ENCODE results near the gene EPHB4. TPM values are rescaled to one million over a fixed set of nuclear protein-coding genes. Genes with fewer than 3 reads are reported as not detected.
"Not testable (repeated sequence)": the region's sequence is repeated elsewhere in the genome, so short reads cannot be mapped to it uniquely, and the experiment has no call there.

EPHB4 gene
- total RNA-seq, 2 experiments from 2014 or later: 2.9 to 3.5 TPM

DNA sequence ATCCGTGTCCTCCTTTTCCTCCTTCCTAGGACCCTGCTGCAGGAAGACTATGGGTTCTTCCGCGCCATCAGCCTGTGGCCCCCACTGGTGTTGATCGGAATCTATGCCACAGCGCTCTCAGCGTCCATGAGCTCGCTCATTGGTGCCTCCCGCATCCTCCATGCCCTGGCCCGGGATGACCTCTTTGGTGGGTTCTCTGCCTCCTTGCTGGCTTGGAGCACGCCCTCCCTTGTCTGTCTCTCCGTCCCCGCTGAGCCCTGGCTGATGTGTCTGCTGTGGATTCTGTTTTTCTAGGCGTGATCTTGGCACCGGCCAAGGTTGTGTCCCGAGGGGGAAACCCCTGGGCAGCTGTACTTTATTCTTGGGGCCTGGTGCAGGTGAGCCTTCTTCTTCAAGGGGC, 32.5 kb upstream of the EPHB4 start:
- ChIA-PET CTCF (no interaction called here), POLR2A (no interaction called here)

DNA sequence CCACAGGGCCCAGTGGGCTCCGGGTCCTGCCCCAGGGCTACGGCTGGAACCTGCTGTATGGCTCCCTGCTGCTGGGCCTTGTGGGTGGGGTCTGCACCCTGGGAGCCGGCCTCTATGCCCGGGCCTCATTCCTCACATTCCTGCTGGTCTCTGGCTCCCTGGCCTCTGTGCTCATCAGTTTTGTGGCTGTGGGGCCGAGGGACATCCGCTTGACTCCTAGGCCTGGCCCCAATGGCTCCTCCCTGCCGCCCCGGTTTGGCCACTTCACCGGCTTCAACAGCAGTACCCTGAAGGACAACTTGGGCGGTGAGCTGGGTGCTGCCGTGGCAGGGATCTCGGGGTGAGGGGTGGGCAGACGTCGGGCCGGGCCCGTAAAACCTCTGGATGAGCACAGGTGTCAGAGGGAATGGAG, 29.6 kb upstream of the EPHB4 start:
- ChIA-PET POLR2A (no interaction called here), CTCF (interaction anchor here (1.5 kb wide), 1 partner anchor 18 kb away, joined by 3 read pairs; the partner anchor contains the start of gene SRRT)

GRCh38 chr7:100855515-100855914, 28.2 kb upstream of the EPHB4 start:
- ChIA-PET CTCF (no interaction called here), POLR2A (no interaction called here)

GRCh38 chr7:100854899-100855298, 27.6 kb upstream of the EPHB4 start:
- POLR2A ChIA-PET: not testable (repeated sequence)
- CTCF ChIA-PET: interaction anchor here (1.5 kb wide), 1 partner anchor 12 kb away, joined by 3 read pairs; the partner anchor contains the start of gene TRIP6

DNA sequence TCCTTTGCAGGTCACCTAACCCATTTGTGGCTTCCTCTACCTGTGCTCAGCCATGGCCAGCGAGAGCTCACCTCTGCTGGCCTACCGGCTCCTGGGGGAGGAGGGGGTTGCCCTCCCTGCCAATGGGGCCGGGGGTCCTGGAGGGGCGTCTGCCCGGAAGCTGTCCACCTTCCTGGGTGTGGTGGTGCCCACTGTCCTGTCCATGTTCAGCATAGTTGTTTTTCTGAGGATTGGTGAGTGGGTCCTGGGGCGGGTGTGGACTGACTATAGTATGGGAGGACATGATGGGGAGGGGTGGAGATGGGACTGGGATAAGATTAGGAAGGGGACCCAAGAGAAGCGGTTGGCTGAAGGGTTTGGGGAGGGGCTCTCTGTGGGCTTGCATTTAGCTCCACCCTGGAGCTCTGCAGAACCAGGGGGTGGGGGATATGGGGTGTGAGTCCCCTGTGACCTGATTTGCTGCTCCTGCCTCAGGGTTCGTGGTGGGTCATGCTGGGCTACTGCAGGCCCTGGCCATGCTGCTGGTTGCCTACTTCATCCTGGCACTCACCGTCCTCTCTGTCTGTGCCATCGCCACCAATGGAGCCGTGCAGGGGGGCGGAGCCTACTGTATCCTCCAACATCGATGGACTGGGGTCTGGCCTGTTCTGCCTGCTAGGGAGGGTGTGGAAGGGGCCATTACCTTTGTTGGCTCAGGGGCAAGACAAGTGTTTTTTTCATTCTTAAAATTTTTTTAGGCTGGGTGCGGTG, 27.0 kb upstream of the EPHB4 start:
- CTCF ChIA-PET: interaction anchor here (0.6 to 1.5 kb wide), 4 partner anchors 13 to 1984 kb away, joined by 3 read pairs; partner anchors contain the start of gene TRIP6
- POLR2A ChIA-PET: interaction anchor here (2.7 kb wide), 1 partner anchor 21 kb away, joined by 17 read pairs; the partner anchor contains the start of gene SRRT

DNA sequence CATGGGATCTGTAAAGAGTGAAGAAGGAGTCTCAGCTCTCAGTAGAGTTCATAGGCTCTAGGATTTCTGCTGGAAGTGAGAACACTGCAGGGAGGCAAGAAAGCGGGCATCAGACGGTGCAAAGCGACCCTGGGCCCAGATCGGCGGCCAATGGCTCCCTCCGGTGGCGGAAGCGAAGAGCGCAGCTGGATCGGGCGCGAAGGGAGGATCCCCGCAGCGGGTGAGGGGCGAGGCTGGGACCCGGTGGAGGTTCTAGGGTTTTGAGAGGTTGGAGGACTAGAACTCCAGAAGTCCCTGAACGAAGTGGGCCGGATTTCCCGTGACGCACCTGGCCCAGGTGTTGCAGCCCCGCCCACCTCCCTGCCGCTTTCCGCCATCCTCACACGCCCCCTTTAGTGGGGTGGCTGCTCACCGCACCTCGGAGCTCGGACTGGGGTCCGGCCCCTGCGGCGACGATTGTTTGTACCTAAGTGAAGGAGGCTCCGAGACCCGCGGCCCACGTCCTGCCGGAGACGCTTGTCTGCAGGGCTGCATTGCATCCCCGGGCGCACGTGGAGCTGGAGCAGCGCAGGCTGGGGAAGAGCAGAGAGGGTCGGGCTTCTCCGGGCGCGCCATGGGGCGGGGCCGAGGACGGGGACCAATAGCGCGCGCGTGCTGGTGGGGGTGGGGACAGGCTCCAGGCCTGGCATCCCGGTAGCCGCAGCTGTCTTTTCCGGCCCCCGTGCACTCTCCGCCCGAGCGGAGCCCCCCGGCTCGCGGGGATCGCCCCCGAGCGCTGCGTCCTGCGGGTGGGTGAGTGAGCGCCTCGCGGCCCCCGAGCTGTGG, 24.9 kb upstream of the EPHB4 start, which contains the start of gene SLC12A9:
Gene SLC12A9, plus strand, starts transcription at position 666 of the 825 bp plus-strand sequence. CDS start 1,485 bp downstream, outside the sequence.
- CTCF ChIA-PET: interaction anchor here (0.5 to 2.8 kb wide), 30 partner anchors 10 to 858 kb away, joined by 3 to 50 read pairs (median 4); partner anchors contain the start of genes EPHB4, POP7, SRRT and TRIP6
- POLR2A ChIA-PET: interaction anchor here (0.6 to 2.7 kb wide), 9 partner anchors 9 to 374 kb away, joined by 3 to 17 read pairs (median 4); partner anchors contain the start of genes POP7, SRRT, TRIP6 and UFSP1

DNA sequence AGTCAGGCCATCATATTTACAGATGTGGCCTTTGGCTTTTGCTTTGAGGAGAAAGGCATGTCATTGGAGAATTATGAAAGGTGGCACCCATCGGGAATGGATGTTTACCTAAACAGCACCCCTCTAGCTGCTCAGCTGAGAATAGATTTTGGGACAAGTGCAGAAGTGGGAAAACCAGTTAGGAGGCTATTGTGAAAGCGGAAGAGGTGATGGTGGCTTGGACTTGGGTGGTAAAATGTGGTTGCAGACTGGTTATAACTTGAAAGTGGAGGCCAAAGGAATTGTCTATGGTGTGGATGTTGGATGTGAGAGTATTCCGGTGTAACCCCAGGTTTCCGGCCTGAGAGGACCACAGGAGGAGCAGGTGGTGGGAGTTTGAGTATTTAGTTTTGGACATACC, 20.0 kb upstream of the EPHB4 start:
- ChIA-PET CTCF (interaction anchor here (0.6 to 0.7 kb wide), 2 partner anchors 54 to 230 kb away, joined by 3 read pairs; no protein-coding TSS in a partner anchor), POLR2A (no interaction called here)

GRCh38 chr7:100840470-100841100, 13.3 kb upstream of the EPHB4 start:
- ChIA-PET POLR2A (no interaction called here), CTCF (no interaction called here)

GRCh38 chr7:100839361-100839760, 12.0 kb upstream of the EPHB4 start:
- ChIA-PET POLR2A (no interaction called here), CTCF (no interaction called here)

DNA sequence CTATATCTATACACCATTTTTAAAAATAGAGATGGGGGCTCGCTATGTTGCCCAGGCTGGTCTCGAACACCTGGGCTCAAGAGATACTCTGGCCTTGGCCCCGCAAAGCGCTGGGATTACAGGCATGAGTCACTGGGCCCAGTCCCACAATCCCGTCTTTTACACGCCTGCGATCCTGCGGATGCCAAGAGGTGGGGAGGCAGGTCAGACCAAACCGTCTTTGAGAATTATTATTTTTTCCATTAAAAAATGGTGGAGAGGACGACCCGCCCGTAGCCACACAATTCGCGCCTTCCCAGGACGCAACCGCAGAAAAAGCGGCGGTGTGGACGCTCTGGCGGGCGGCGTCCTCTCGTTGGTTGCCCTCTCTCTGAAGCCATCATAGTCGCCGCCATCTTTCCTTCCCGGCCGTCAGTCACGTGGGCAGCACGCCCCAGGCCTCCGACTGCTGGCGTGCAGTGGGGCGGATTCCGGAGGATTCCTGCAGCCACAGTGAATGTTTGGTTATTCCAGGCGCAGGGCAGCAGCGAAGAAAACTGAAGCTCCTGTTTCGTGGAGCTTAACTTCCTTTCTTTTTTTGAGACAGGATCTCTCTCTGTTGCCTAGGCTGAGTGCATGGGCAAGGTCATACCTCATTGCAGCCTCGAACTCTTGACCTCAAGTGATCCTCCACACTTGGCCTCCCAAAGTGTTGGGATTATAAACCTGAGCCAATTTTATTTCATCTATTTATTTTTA, 9.9 kb upstream of the EPHB4 start:
- ChIA-PET CTCF (interaction anchor here (0.7 to 1.0 kb wide), 2 partner anchors 15 to 386 kb away, joined by 3 to 4 read pairs; partner anchors contain the start of gene SLC12A9), POLR2A (no interaction called here)

DNA sequence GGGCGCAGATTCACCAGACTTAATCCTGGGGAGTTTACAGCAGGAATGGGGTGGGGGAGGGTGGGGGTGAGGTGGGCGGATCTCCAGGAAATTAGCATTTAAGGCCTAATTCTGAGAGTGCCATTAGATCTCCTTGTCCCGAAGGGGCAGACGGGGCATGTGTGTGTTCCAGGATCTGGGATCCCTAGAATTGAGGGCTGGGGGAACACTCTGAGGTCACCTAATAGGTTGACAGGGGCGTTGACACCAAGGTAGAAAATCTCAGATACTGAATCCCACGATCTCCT, 9.4 kb upstream of the EPHB4 start:
- ChIA-PET POLR2A (interaction anchor here (0.8 kb wide), 1 partner anchor 38 kb away, joined by 3 read pairs; the partner anchor contains the start of gene SRRT), CTCF (interaction anchor here (0.7 kb wide), 1 partner anchor 179 kb away, joined by 4 read pairs; no protein-coding TSS in a partner anchor)

DNA sequence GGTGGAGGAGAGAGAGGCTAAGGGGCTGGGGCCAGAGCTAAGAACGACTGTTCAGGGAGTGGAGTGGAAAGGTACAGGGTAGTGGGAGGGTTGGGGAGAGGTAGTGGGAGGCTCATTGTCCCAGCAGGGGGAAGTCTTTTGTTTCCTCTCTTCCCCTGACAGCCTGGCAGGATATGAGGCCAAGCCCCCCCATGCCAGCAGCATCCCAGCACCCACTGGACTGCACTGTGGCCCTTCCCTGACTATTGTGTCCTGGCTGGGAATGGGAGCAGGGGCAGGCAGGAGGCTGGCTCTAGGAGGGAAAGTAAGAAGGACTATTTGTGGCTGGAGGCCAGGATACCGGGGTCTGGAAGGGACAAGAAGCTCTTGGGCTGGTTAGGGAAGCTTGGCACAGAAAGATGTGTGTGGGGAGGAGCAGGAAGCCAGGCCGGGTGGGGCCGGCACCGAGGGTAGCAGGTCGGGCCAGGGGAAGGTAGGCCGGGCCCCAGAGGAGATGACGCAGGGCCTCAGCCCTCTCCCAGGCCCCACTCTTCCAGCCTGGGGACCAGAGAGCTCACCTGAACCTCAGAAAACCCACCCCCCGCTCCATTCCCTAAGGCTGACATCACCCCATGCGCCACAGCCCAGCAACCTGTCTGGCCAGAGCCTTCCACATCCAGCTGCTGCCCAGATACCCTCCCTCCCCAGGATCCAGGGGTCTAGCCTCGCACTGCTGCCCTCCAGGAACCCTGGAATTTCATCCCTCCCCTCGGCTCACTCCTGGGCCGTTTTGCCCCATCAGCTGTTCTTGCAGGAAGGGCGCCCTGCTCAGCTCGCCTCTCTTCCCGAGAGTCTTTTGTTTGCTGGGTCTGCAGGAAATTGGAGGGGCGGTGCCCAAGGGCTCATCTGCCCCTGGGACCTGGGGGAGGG, 8.8 kb upstream of the EPHB4 start:
- CTCF ChIA-PET: interaction anchor here (0.7 kb wide), 1 partner anchor 178 kb away, joined by 4 read pairs; no protein-coding TSS in a partner anchor
- POLR2A ChIA-PET: interaction anchor here (0.8 kb wide), 1 partner anchor 39 kb away, joined by 3 read pairs; the partner anchor contains the start of gene SRRT

GRCh38 chr7:100832281-100832633, 4.9 kb upstream of the EPHB4 start:
- CTCF ChIA-PET: no interaction called here
- POLR2A ChIA-PET: no interaction called here

DNA sequence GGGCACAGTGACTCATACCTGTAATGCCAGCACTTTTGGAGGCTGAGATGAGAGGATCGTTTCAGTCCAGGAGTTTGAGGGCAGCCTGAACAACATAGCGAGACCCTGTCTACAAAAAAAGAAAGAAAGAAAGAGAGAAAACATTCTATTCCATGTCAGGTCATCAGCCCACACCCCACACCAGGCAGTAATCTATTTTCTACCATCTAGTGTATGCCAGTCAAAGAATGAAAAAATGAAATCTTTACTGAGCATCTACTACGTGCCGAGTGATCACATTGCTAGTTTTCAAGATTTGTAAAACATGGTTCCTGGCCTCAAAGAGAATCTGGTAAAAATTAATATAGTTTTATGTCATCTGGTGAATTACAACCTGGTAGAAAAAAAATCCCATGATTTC, 3.1 kb upstream of the EPHB4 start:
- CTCF ChIA-PET: no interaction called here
- POLR2A ChIA-PET: no interaction called here

- ChIA-PET CTCF (interaction anchor here (0.5 kb wide), 1 partner anchor 323 kb away, joined by 3 read pairs; no protein-coding TSS in a partner anchor), POLR2A (interaction anchor here (0.7 kb wide), 1 partner anchor 154 kb away, joined by 4 read pairs; no protein-coding TSS in a partner anchor)
Measured at GRCh38 chr7:100829150-100829716, 1.9 kb upstream of the EPHB4 start.

GRCh38 chr7:100826514-100827329, 601 bp downstream of the EPHB4 start:
- POLR2A ChIA-PET: no interaction called here
- CTCF ChIA-PET: interaction anchor here (1.8 kb wide), 1 partner anchor 25 kb away, joined by 6 read pairs; the partner anchor contains the start of gene SLC12A9
